Stimulated activated naive CD8-positive, alpha-beta T cell treated with anti-CD3 and anti-CD28 coated beads, Interleukin-15, amount 100 ng/mL, for 72 hours (primary cell): ENCODE results near the gene SHISA6.

Source experiments
- ATAC-seq: fragments of 150-1000 bp; cut with Tn5 transposase; 2 replicates; pipeline ENCODE4 v1.10.0; 2021; ENCODE audit warnings: mild to moderate bottlenecking, moderate library complexity
- DNase-seq, 2 donors: peaks; one replicate each; pipeline ENCODE4 v3.0.0; 2021 to 2022
- H3K27ac Mint-ChIP-seq, 2 donors: one replicate each; pipeline ENCODE4 v1.8.0; 2022; ENCODE audit warnings: mild to moderate bottlenecking in 2 of 2, mixed read lengths in 2 of 2, moderate library complexity in 2 of 2
- H3K27me3 Mint-ChIP-seq: one replicate; pipeline ENCODE4 v1.8.0; 2022; ENCODE audit warnings: mixed read lengths
- H3K4me1 Mint-ChIP-seq: one replicate; pipeline ENCODE4 v1.8.0; 2022; ENCODE audit warnings: mild to moderate bottlenecking, mixed read lengths
- H3K4me3 Mint-ChIP-seq, 2 donors: one replicate each; pipeline ENCODE4 v1.8.0; 2022; ENCODE audit warnings: mild to moderate bottlenecking in 2 of 2, mixed read lengths in 2 of 2, moderate library complexity in 1 of 2
- H3K9me3 Mint-ChIP-seq, 2 donors: one replicate each; pipeline ENCODE4 v1.8.0; 2022; ENCODE audit warnings: mixed read lengths in 2 of 2

The SHISA6 gene

DNA sequence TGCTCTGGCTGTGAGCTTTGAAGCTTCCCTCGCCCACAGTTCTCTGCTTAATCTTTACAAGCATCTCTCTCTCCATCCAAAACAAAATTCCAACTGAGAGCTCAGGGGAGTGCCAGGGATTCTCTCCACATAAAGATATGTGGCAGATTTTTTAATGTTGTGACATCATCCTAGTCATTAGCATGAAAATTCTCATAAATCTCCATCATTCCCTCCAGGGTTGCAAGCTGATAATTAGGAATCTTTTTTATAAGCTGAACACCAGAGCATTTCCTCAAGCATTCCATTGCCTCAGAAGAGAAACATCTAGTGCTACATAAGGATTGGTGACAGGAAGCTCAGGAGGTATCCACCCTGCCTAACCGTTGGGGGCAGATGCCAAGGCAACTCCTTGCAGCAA lies 274.9 kb downstream of the SHISA6 start:
- DNase-seq (no peak), ATAC-seq (no peak)
- no peaks in the 10 kb centered on the region for H3K4me1 Mint-ChIP-seq
- H3K4me3 Mint-ChIP-seq = no peak overlapping the region
- H3K27ac Mint-ChIP-seq = no peak overlapping the region
- no peaks in the 10 kb centered on the region for H3K27me3 Mint-ChIP-seq
- no peaks in the 10 kb centered on the region for H3K9me3 Mint-ChIP-seq

DNA sequence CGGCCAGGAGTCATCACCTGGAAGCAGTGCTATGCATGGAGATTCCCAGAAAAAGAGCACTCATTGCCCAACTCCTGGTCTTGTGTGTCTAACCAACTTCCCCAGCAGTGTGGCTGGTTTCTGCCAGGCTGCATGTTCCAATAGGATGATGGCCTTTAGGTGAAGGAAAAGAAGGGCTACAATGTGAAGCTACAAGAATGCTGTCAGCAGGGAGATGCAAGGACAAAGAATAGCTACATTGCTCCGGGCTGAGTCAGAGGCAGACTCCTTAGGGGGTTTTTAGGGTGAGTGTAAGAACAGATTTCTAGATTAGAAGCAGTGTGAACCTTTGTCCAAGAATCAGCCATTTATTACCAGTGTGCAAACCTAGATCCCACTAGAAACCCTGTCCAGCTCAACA lies 294.2 kb downstream of the SHISA6 start:
- Mint-ChIP-seq H3K9me3 (peaks cover 14 to 30% of the 10 kb centered on the region in 2 donors), H3K4me1 (no peaks in the 10 kb centered on the region), H3K27ac (no peak overlapping the region), H3K4me3 (no peak overlapping the region), H3K27me3 (no peaks in the 10 kb centered on the region)
- ATAC-seq (no peak), DNase-seq (no peak)

DNA sequence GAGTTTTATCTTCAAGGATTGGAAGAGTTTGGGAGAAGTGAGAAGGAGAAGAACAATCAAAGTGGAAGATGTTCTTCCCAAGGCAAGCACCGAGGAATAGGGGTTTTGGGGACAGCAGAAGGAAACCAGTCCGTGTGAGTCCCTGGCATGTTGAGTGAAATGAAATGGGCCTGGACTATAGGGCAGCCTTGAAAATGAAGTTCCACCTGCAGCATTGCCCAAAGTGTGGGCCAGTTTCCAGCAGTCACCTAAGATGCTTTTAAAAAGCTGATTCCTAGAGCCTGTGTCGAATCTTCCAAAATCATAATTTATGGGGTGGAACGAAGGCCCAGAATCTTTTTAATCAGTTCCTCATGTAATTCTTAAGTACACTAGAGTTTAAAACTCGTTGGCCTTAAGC lies 297.4 kb downstream of the SHISA6 start:
- H3K4me3 Mint-ChIP-seq = no peak overlapping the region

DNA sequence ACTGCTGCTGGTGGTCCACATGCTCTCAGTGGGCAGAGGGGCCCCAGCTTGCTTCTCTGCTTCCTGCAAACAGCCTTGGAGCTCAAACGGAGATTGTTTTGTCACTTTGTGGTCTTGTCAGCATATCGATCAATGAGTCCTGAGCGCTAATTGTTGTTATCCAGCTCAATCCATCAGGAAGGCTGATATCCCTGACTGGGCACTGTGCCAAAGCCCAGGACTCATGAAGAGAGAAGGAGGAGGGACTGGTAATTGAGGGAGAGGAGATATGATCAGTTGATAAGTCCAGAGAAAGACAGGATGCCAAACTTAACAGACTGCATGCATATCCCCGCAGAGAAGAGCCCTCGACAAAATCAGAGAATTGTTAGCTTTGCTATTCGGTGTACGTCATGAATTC lies 298.6 kb downstream of the SHISA6 start:
- Mint-ChIP-seq H3K27me3 (no peaks in the 10 kb centered on the region), H3K4me3 (no peak overlapping the region), H3K4me1 (no peaks in the 10 kb centered on the region), H3K9me3 (peaks cover 10 to 23% of the 10 kb centered on the region in 2 donors), H3K27ac (no peak overlapping the region)
- ATAC-seq (no peak), DNase-seq (no peak)

More for the DNA sequence above, 297.4 kb downstream of the SHISA6 start:
- Mint-ChIP-seq H3K9me3 (peaks cover 17 to 26% of the 10 kb centered on the region in 2 donors), H3K27ac (no peak overlapping the region), H3K4me1 (no peaks in the 10 kb centered on the region), H3K27me3 (no peaks in the 10 kb centered on the region)
- no peak for DNase-seq
- ATAC-seq = no peak

DNA sequence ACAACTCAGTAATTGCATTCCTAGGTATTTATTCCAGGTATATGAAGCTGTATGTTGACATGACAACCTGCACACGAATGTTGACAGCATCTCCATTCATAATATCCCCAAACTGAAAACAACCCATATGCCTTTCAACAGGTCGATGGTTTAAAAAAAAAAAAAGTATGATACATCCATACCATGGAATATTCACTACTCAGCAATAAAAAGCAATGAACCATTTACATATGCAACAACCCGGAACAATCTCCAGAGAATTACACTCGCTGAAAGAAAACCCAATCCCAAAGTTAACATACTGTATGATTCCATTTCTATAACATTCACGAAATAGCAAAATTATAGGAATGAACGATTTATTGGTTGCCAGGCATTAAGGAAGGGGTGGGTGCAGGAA lies 304.0 kb downstream of the SHISA6 start:
- H3K9me3 Mint-ChIP-seq = peaks cover under 1 to 14% of the 10 kb centered on the region in 2 donors
- no peak overlapping the region for H3K27ac Mint-ChIP-seq
- DNase-seq (no peak), ATAC-seq (no peak)
- H3K4me3 Mint-ChIP-seq = no peak overlapping the region
- no peaks in the 10 kb centered on the region for H3K27me3 Mint-ChIP-seq
- no peaks in the 10 kb centered on the region for H3K4me1 Mint-ChIP-seq

DNA sequence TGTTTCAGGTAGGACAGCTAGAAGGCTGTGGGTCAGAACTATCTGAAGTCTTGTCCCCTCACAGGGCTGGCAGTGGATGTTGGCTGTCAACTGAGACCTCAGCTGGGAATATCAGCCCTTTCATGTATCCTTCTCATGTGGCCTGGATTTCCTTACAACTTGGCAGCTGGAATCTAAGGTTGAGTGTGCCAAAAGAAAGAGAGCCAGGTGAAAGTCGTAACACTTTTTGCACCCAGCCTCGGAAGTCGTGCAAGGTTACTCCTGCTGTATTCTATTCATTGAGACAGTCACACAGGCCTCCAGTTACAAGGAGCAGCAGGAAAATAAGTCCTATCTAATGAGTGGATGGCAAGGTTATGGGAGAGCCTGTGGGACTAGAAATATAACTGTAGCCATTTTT lies 304.7 kb downstream of the SHISA6 start:
- Mint-ChIP-seq H3K4me3 (no peak overlapping the region), H3K4me1 (no peaks in the 10 kb centered on the region)
- no peak for ATAC-seq

DNA sequence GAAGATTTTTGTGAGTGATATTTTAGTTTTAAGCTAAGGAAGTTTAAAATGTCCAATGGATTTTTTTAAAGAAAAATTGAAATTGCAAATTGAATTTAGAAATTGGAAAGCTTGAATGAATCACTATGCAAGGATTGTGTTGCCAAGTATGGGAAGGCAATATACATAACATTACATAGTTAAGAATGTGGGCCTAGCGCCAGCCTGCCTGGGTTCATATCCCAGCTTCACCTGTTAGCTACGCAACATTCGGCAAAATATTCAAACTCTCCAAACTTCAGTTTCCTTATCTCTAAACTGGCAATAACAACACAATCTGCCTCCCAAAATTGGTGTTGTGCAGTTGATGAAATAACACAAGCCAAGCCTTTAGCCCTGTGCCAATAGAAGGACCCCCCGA lies 306.8 kb downstream of the SHISA6 start:
- no peak overlapping the region for H3K27ac Mint-ChIP-seq
- DNase-seq (no peak), ATAC-seq (no peak)
- H3K9me3 Mint-ChIP-seq = peaks cover 4 to 8% of the 10 kb centered on the region in 2 donors
- no peaks in the 10 kb centered on the region for H3K4me1 Mint-ChIP-seq
- no peak overlapping the region for H3K4me3 Mint-ChIP-seq
- no peaks in the 10 kb centered on the region for H3K27me3 Mint-ChIP-seq

More for the DNA sequence above, 304.7 kb downstream of the SHISA6 start:
- H3K9me3 Mint-ChIP-seq = peaks cover 7 to 11% of the 10 kb centered on the region in 2 donors
- DNase-seq = no peak
- H3K27ac Mint-ChIP-seq = no peak overlapping the region
- H3K27me3 Mint-ChIP-seq = no peaks in the 10 kb centered on the region

DNA sequence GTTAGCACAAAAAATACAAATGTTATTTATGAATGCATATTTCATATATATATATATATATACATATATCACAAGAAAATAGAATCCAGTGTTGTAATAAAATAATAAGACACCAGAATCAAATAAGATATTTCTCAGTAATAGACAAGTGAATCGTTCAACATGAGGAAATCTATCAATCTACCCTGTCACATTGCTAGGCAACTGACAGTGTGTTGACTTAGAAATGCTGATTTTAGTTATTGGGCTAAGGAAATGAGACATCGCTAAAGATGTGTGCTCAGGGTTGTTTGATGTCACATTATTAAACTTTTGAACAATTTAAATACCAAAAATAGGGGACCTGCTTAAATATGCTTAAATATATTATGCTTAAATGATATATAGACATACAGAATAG lies 307.4 kb downstream of the SHISA6 start:
- H3K4me1 Mint-ChIP-seq = no peaks in the 10 kb centered on the region
- no peaks in the 10 kb centered on the region for H3K27me3 Mint-ChIP-seq

DNA sequence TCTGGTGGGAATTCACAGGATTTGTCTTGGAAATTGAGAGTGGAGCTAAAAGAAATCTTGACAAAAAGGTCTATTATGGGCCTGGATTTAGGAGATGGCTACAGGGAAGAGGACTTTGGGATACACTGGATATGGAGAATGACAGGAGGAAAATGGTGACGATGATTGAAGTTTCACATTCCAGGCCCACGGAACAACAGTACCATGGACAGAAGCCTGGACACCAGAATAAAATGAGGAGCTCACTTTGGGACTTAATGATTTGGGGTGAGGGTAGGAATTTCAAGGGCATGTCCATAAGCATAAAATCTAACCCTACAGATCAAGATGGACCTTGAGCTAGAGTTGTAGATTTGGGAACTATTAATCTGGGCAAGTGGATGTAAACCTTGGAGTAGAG lies 309.4 kb downstream of the SHISA6 start:
- H3K9me3 Mint-ChIP-seq = peaks cover 4 to 15% of the 10 kb centered on the region in 2 donors
- ATAC-seq = no peak
- no peak overlapping the region for H3K4me3 Mint-ChIP-seq
- no peak for DNase-seq
- no peaks in the 10 kb centered on the region for H3K27me3 Mint-ChIP-seq
- no peak overlapping the region for H3K27ac Mint-ChIP-seq
- H3K4me1 Mint-ChIP-seq = no peaks in the 10 kb centered on the region

More for the DNA sequence above, 307.4 kb downstream of the SHISA6 start:
- DNase-seq (no peak), ATAC-seq (no peak)
- peaks cover 4 to 8% of the 10 kb centered on the region in 2 donors for H3K9me3 Mint-ChIP-seq
- H3K27ac Mint-ChIP-seq = no peak overlapping the region
- no peak overlapping the region for H3K4me3 Mint-ChIP-seq

DNA sequence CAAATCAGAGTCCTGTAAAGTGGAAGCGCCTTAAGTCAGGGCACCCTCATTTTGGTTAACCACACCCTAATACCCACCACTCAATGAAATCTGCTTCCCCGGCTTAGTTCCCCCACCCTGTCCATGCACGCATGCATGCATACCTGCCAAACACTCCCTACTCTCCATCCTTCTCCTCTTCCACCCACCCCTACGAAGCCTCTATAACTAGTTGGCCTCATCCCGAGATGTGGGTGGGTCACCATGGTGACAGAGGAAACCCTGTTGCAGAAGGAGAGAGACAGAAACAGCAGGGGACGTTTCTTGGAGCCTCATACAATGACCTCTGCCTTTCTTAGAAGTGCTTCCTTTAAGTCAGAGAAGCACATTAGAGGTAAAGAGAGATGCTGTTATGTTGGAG lies 310.4 kb downstream of the SHISA6 start:
- no peak overlapping the region for H3K4me3 Mint-ChIP-seq
- no peaks in the 10 kb centered on the region for H3K27me3 Mint-ChIP-seq
- no peak for ATAC-seq

DNA sequence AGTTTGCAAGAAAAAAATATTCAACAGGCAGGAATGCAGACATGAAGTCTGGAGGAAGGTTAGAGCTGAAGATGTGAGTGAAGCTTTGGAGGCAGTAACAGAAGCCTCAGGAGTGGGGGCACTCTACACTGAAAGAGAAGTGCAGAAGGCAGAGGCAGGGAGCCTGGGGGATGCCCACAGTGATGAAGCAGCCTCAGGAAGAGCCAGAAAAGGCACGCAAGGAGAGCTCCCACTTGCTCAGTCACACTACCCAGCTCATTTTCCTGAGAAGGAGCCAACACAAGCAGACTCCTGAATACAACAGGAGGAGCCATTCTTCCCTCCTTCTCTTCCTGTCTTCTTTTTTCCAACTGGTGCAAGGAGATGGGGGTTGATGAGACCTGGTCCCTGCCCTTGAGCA lies 312.1 kb downstream of the SHISA6 start:
- Mint-ChIP-seq H3K9me3 (peaks cover 4 to 15% of the 10 kb centered on the region in 2 donors), H3K4me1 (no peaks in the 10 kb centered on the region), H3K27me3 (no peaks in the 10 kb centered on the region), H3K4me3 (no peak overlapping the region), H3K27ac (no peak overlapping the region)
- DNase-seq (no peak), ATAC-seq (no peak)

More for the DNA sequence above, 310.4 kb downstream of the SHISA6 start:
- no peak for DNase-seq
- Mint-ChIP-seq H3K9me3 (peaks cover 4 to 15% of the 10 kb centered on the region in 2 donors), H3K4me1 (no peaks in the 10 kb centered on the region), H3K27ac (no peak overlapping the region)

DNA sequence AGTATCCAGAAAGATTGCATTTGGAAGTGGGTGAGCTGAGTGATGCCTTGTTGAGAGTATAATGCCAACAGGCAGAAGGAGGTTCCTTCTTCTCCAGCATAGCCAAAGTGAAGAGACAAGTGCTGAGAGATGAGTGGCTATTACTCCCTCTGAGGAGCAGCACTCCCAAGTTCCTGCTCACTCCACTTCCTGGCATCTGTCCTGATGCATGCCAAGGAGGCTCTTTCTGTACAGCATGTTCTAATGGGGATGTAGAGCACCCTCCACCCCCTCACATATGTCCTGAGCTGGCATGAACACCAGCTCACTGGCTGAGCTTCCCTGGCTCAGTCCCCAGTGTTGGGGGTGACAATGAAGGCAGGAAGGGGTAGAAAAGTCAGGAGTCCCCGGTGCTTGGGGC lies 313.0 kb downstream of the SHISA6 start:
- Mint-ChIP-seq H3K27ac (no peak overlapping the region), H3K4me3 (no peak overlapping the region), H3K27me3 (no peaks in the 10 kb centered on the region), H3K9me3 (peaks cover 4 to 15% of the 10 kb centered on the region in 2 donors), H3K4me1 (no peaks in the 10 kb centered on the region)
- DNase-seq (no peak), ATAC-seq (no peak)

DNA sequence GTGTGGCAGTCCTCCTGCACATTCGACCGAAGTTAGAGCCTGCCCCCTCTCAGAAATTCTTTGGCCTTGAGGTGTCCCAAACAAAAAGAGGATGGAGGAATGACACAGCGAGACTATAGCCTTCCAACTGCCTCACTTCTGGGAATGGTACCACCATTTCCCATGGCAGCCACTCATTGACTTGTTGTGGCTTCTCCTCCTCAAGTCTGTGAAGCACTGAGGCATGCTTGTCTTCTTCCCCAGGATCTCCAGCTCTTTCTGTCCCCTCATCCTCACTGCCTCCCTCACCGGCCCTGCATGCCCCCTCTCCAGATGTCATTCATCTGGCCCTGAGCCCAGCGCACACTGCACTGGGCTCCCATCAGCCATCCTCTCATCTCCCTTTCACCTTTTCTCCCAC lies 313.5 kb downstream of the SHISA6 start:
- ATAC-seq (no peak), DNase-seq (no peak)
- H3K27me3 Mint-ChIP-seq = no peaks in the 10 kb centered on the region
- H3K9me3 Mint-ChIP-seq = peaks cover 4 to 15% of the 10 kb centered on the region in 2 donors
- no peak overlapping the region for H3K27ac Mint-ChIP-seq
- no peak overlapping the region for H3K4me3 Mint-ChIP-seq
- H3K4me1 Mint-ChIP-seq = no peaks in the 10 kb centered on the region

DNA sequence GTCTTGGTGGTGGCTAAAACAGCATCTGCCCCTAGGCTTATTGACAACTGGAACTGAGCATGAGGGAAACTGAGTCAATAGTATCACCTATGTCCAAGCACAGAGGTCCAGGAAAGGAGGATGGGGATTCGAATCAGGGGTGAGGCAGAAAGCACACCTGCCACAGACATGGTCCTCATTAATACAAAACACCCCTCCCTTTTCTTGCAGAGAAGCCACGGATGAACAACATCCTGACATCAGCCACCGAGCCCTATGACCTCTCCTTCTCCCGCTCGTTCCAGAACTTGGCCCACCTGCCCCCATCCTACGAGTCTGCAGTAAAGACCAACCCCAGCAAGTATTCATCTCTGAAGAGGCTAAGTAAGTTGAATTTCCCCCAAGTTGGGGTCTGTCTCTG lies 314.5 kb downstream of the SHISA6 start:
- H3K4me3 Mint-ChIP-seq = no peak overlapping the region
- ATAC-seq = no peak

DNA sequence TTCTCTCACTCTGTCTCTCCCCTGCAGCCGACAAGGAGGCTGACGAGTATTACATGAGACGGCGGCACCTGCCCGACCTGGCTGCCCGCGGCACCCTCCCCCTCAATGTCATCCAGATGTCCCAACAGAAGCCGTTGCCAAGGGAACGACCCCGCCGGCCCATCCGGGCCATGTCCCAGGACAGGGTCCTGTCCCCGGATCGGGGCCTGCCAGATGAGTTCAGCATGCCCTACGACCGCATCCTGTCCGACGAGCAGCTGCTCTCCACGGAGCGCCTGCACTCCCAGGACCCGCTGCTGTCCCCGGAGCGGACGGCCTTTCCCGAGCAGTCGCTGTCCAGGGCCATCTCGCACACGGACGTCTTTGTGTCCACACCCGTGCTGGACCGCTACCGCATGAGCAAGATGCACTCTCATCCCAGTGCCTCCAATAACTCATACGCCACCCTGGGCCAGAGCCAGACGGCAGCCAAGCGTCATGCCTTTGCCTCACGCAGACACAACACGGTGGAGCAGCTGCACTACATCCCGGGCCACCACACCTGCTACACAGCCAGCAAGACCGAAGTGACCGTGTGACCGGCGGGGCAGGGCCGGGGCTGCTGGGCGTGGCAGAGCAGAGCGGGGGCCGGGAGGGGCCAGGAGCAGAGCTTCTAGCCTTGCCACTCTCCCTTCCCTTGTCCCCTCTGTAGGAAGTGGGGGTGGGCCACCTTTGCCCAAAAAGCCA lies 316.9 kb downstream of the SHISA6 start:
- Mint-ChIP-seq H3K27me3 (no peaks in the 10 kb centered on the region), H3K9me3 (peaks cover 0 to 6% of the 10 kb centered on the region in 2 donors), H3K4me3 (no peak overlapping the region), H3K4me1 (no peaks in the 10 kb centered on the region), H3K27ac (no peak overlapping the region)
- DNase-seq = no peak
- no peak for ATAC-seq

More for the DNA sequence above, 314.5 kb downstream of the SHISA6 start:
- no peaks in the 10 kb centered on the region for H3K27me3 Mint-ChIP-seq
- H3K27ac Mint-ChIP-seq = no peak overlapping the region
- no peak for DNase-seq
- H3K4me1 Mint-ChIP-seq = no peaks in the 10 kb centered on the region
- H3K9me3 Mint-ChIP-seq = peaks cover 0 to 9% of the 10 kb centered on the region in 2 donors

DNA sequence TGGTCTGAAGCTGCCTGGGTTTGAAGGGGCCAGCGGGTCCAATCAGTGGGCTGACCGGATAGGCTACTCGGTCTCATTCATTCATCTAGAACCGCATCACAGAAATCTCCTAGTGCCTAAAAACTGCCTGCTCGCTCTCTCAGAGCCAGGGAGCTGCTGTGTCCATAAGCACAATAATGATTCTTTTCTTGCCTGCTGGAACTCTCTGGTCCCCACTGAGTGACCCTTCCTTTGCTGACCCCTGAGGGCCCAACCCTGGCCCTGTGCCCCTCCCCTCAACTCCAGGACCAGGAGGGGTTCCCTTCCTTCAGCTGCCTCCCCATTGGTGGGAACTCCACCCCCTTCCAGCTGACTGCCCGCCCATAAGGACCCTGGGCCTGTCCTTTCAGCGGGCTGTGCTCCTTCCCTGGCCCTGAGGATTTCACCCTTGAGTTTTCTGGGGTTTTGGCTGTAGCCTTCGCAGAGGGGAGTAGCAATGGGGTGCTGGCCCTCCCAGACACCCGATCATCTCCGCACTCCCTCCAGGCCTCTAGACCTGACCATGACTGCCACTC lies 317.7 kb downstream of the SHISA6 start:
- H3K4me3 Mint-ChIP-seq = no peak overlapping the region
- H3K9me3 Mint-ChIP-seq = peaks cover 0 to 6% of the 10 kb centered on the region in 2 donors
- H3K27ac Mint-ChIP-seq = no peak overlapping the region
- ATAC-seq = no peak
- no peaks in the 10 kb centered on the region for H3K27me3 Mint-ChIP-seq
- no peaks in the 10 kb centered on the region for H3K4me1 Mint-ChIP-seq
- no peak for DNase-seq
